HS-5 (cell line): ENCODE data around the gene LRP1.

Experiments
- DNase-seq: peaks from one replicate; pipeline ENCODE4 v3.0.0-alpha.2; 2012; ENCODE audit warnings: low read depth

LRP1 gene

GRCh38 chr12:57176139-57176477 is 47.8 kb downstream of the LRP1 start:
- no peak for DNase-seq

- no peak for DNase-seq
Observed at GRCh38 chr12:57176846-57177245, 48.6 kb downstream of the LRP1 start.

- no peak for DNase-seq
Observed at GRCh38 chr12:57177354-57177753, 49.1 kb downstream of the LRP1 start.

- no peak for DNase-seq
Observed at GRCh38 chr12:57178213-57178612, 49.9 kb downstream of the LRP1 start.

GRCh38 chr12:57179331-57180086 is 51.2 kb downstream of the LRP1 start:
- no peak for DNase-seq

- no peak for DNase-seq
Observed at GRCh38 chr12:57180321-57180989, 52.2 kb downstream of the LRP1 start.

GRCh38 chr12:57181072-57181471 is 52.8 kb downstream of the LRP1 start:
- DNase-seq = no peak

- no peak for DNase-seq
Observed at GRCh38 chr12:57181561-57182155, 53.4 kb downstream of the LRP1 start.

- DNase-seq = peak; percentile 25
Observed at GRCh38 chr12:57182918-57183575, 54.8 kb downstream of the LRP1 start.

- DNase-seq = no peak
Observed at GRCh38 chr12:57183939-57184725, 55.8 kb downstream of the LRP1 start.

- DNase-seq = no peak
Observed at GRCh38 chr12:57185403-57185802, 57.1 kb downstream of the LRP1 start.

GRCh38 chr12:57185906-57186508 is 57.7 kb downstream of the LRP1 start:
- DNase-seq = no peak

GRCh38 chr12:57187222-57188089 is 59.2 kb downstream of the LRP1 start:
- DNase-seq = no peak

- no peak for DNase-seq
Observed at GRCh38 chr12:57188090-57188425, 59.8 kb downstream of the LRP1 start.

GRCh38 chr12:57190037-57190436 is 61.8 kb downstream of the LRP1 start:
- no peak for DNase-seq

- no peak for DNase-seq
Observed at GRCh38 chr12:57190821-57191220, 62.5 kb downstream of the LRP1 start.

- no peak for DNase-seq
Observed at GRCh38 chr12:57191410-57191809, 63.1 kb downstream of the LRP1 start.

- DNase-seq = no peak
Observed at GRCh38 chr12:57192920-57193319, 64.6 kb downstream of the LRP1 start.

GRCh38 chr12:57193706-57194245 is 65.5 kb downstream of the LRP1 start:
- no peak for DNase-seq

- DNase-seq = no peak
Observed at GRCh38 chr12:57194253-57194652, 66.0 kb downstream of the LRP1 start.

- no peak for DNase-seq
Observed at GRCh38 chr12:57195186-57195585, 66.9 kb downstream of the LRP1 start.
